AG04450 (cell line): ENCODE measurements around the gene VAPA. TPM values are rescaled to one million over a fixed set of nuclear protein-coding genes. Genes with fewer than 3 reads are reported as not detected.
"Not testable (repeated sequence)": the region's sequence is repeated elsewhere in the genome, so short reads cannot be mapped to it uniquely, and the experiment has no call there.

ENCODE experiments used
- CTCF ChIA-PET: fragments of 300-600, 350-600 bp; formaldehyde crosslinking; extraction: SDS; loops from one replicate; lab custom pipeline; 2022; ENCODE audit warnings: antibody characterized with exemption, inconsistent platforms; lab: Charles Lee
- POLR2A ChIA-PET: fragments of 350-600 bp; formaldehyde crosslinking; extraction: SDS; loops from one replicate; lab custom pipeline; 2021; ENCODE audit warnings: antibody characterized with exemption, inconsistent platforms; lab: Yijun Ruan, JAX
- DNase-seq: peaks from one replicate; pipeline ENCODE4 v3.0.0-alpha.2; 2011; ENCODE audit warnings: low read depth, low spot score
- H3K27ac ChIP-seq: one replicate; pipeline ENCODE4 v1.5.1; 2012; ENCODE audit warnings: low read depth, low read length, control low read depth
- H3K27me3 ChIP-seq: one replicate; pipeline ENCODE4 v1.6.0; 2012; ENCODE audit warnings: low read length; ENCODE audit not compliant: control insufficient read depth, insufficient read depth
- H3K4me3 ChIP-seq: 2 replicates; pipeline ENCODE4 v1.5.1; 2011; ENCODE audit warnings: mild to moderate bottlenecking, low read depth, low read length, control low read depth
- H3K9me3 ChIP-seq: 2 replicates; pipeline ENCODE4 v1.5.1; 2012; ENCODE audit warnings: low read length; ENCODE audit not compliant: control insufficient read depth, insufficient read depth
- polyA plus RNA-seq: library from polyadenylated mRNA; depleted of rRNA; stranded (reverse); fragments of >200 nt; gene quantifications from 2 replicates; pipeline ENCODE4 v1.2.3, GENCODE V29; 2011
- TF ChIP-seq, protein P1 (sequence below): IDR thresholded peaks from 2 replicates; pipeline ENCODE4 v1.5.1; 2011; ENCODE audit warnings: low read depth, low read length, control low read depth, inconsistent platforms

The VAPA gene
- polyA plus RNA-seq, 1 experiment = 393 TPM

DNA sequence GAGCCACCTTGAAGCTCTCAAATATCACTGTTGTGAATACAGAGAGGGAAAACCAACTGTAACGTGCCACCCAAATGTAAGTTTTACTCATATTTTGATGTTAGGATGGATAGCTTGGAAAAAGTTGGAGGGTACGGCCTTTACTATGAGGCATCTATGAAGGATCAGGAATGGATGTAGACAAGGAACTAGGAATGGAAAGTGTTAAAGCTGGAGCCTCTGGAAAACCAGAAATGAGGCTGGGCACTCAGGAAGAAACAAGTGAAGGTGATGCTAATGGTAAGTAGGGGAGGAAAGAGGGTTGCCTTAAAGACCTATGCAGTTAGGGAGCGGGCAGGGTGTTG, 27.8 kb upstream of the VAPA start:
- POLR2A ChIA-PET = no interaction called here
- CTCF ChIA-PET = no interaction called here

DNA sequence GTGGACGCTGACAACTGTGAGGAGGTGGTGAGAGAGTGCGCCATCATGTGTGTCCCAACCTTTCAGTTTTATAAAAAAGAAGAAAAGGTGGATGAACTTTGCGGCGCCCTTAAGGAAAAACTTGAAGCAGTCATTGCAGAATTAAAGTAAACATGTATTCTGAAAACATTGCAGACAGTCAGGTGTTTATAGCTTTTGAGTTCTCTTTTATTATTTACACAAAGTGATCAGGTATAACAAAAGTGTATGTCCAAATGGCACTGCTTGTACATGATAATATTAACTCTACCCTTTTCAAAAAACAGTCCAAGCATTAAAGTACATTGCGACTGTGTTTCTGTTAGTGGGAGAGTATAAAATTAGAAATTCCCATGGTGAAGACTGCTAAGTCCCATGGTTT, 25.8 kb upstream of the VAPA start:
- DNase-seq = no peak
- no peaks in the 10 kb centered on the region for H3K9me3 ChIP-seq
- TF ChIP-seq, protein P1, sequence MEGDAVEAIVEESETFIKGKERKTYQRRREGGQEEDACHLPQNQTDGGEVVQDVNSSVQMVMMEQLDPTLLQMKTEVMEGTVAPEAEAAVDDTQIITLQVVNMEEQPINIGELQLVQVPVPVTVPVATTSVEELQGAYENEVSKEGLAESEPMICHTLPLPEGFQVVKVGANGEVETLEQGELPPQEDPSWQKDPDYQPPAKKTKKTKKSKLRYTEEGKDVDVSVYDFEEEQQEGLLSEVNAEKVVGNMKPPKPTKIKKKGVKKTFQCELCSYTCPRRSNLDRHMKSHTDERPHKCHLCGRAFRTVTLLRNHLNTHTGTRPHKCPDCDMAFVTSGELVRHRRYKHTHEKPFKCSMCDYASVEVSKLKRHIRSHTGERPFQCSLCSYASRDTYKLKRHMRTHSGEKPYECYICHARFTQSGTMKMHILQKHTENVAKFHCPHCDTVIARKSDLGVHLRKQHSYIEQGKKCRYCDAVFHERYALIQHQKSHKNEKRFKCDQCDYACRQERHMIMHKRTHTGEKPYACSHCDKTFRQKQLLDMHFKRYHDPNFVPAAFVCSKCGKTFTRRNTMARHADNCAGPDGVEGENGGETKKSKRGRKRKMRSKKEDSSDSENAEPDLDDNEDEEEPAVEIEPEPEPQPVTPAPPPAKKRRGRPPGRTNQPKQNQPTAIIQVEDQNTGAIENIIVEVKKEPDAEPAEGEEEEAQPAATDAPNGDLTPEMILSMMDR = no peak
- H3K4me3 ChIP-seq = no peak overlapping the region
- POLR2A ChIA-PET = no interaction called here
- no peaks in the 10 kb centered on the region for H3K27me3 ChIP-seq
- CTCF ChIA-PET = no interaction called here
- H3K27ac ChIP-seq = no peak overlapping the region

More for the DNA sequence above, 27.8 kb upstream of the VAPA start:
- no peak for DNase-seq
- Histone ChIP-seq H3K27me3 (no peaks in the 10 kb centered on the region), H3K27ac (no peak overlapping the region), H3K9me3 (no peaks in the 10 kb centered on the region), H3K4me3 (no peak overlapping the region)
- TF ChIP-seq, protein P1 = no peak

DNA sequence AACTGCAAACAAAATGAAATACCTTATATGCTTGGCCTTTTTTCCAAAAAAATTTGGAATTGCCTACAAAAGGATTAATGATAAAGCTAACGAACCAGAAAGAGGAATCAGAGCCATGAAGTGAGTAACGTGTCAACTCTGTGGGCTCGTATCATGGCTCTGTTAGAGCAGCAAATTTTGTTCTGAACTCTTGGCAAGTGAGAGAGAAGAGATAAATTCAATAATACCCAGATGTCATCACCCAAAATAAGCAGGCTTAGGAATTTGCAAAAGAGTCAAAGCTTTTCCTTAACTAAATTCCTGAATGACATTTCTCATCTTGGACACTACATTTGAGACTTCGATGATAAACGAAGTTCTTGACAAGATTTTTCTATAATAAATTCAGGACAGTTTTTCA, 23.6 kb upstream of the VAPA start:
- DNase-seq = no peak
- no peak overlapping the region for H3K27ac ChIP-seq
- ChIA-PET CTCF (no interaction called here), POLR2A (no interaction called here)
- no peaks in the 10 kb centered on the region for H3K9me3 ChIP-seq
- H3K27me3 ChIP-seq = no peaks in the 10 kb centered on the region
- no peak overlapping the region for H3K4me3 ChIP-seq
- TF ChIP-seq, protein P1 = no peak

DNA sequence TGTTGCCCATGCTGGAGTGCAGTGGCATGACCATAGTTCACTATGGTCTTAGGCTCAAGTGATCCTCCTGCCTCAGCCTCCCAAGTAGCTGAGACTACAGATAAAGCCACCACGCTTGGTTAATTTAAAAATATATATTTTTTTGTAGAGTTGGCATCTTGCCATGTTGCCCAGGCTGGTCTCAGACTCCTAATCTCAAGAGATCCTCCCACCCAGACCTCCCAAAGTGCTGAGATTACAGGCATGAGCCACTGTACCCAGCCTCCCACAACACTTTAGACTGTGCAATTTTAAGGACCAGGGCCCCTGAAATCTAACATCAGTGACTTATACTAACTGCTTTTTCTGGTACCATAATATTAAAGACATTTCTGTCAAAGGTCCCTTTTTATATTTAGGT, 22.9 kb upstream of the VAPA start:
- TF ChIP-seq, protein P1 = no peak
- no peak overlapping the region for H3K27ac ChIP-seq
- no peaks in the 10 kb centered on the region for H3K9me3 ChIP-seq
- H3K4me3 ChIP-seq = no peak overlapping the region
- POLR2A ChIA-PET = no interaction called here
- DNase-seq = no peak
- no peaks in the 10 kb centered on the region for H3K27me3 ChIP-seq
- CTCF ChIA-PET = no interaction called here

DNA sequence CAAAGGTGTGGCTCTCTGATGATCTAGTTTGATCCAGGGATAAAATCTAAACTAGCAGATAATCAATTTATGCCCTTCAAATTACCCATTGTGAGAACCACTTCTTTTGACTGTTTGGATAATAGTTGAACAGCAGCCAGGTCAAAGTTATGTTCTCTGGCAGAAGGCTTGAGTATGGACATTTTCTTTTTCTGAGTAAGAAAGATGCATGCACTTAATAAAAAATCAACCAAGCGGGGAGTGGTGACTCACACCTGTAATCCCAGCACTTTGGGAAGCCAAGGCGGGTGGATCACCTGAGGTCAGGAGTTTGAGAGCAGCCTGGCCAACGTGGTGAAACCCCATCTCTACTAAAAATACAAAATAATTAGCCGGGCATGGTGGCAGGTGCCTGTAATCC, 22.3 kb upstream of the VAPA start:
- CTCF ChIA-PET, H3K27ac ChIP-seq: not testable (repeated sequence)

More for the DNA sequence above, 22.3 kb upstream of the VAPA start:
- DNase-seq, H3K9me3 ChIP-seq, H3K27me3 ChIP-seq, POLR2A ChIA-PET, H3K4me3 ChIP-seq: not testable (repeated sequence)
